SK-N-SH (cell line): ENCODE measurements around the gene CD300E. TPM values are rescaled to one million over a fixed set of nuclear protein-coding genes. Genes with fewer than 3 reads are reported as not detected.

Experiments used
- CTCF ChIA-PET: fragments of 300-600, 350-600 bp; formaldehyde crosslinking; extraction: SDS; loops from one replicate; lab custom pipeline; 2021; lab: Yijun Ruan, JAX
- POLR2A ChIA-PET: fragments of 350-600 bp; sonication (Branson Sonifier 250); formaldehyde crosslinking; extraction: SDS; loops from one replicate; lab custom pipeline; 2020; ENCODE audit warnings: antibody characterized with exemption, inconsistent platforms; lab: Yijun Ruan, JAX
- DNase-seq: peaks from one replicate; pipeline ENCODE4 v3.0.0; 2012
- H2AFZ ChIP-seq: fragments of 200-600 bp; sonication (generic); 2 replicates; pipeline ENCODE4 v1.8.1; 2016; ENCODE audit warnings: antibody characterized with exemption, mild to moderate bottlenecking, low read depth
- H3F3A ChIP-seq: fragments of 200-600 bp; sonication (generic); replicated peaks from 2 replicates; pipeline ENCODE3; 2016; ENCODE audit warnings: antibody characterized with exemption, mild to moderate bottlenecking; ENCODE audit not compliant: insufficient read depth
- H3K27ac ChIP-seq, 2 experiments: fragments of 200-500 bp in 1 of 2; fragments of 200-600 bp in 1 of 2; sonication (Bioruptor generic) in 1 of 2; sonication (generic), shearing (Covaris generic) in 1 of 2; 2 replicates each; pipeline versions ENCODE4 v1.5.1 to v1.6.1; 2014 to 2016; ENCODE audit warnings: low read depth in 2 of 2, inconsistent platforms in 1 of 2, low read length in 1 of 2, mild to moderate bottlenecking in 1 of 2, mixed read lengths in 1 of 2
- H3K27me3 ChIP-seq: fragments of 200-600 bp; sonication (generic), shearing (Covaris generic); 2 replicates; pipeline ENCODE4 v1.6.1; 2016; ENCODE audit warnings: mixed run types; ENCODE audit not compliant: insufficient read depth
- H3K36me3 ChIP-seq, 2 experiments: fragments of 200-500 bp in 1 of 2; fragments of 200-600 bp in 1 of 2; sonication (Bioruptor generic) in 1 of 2; sonication (generic) in 1 of 2; replicated peaks in 1 of 2; 2 replicates each; pipeline versions ENCODE3 to v1.5.1; 2014 to 2016; ENCODE audit warnings: low read length in 1 of 2, mild to moderate bottlenecking in 1 of 2; ENCODE audit not compliant: insufficient read depth in 2 of 2, control insufficient read depth in 1 of 2
- H3K4me1 ChIP-seq, 2 experiments: fragments of 200-500 bp in 1 of 2; fragments of 200-600 bp in 1 of 2; sonication (Bioruptor generic) in 1 of 2; sonication (generic), shearing (Covaris generic) in 1 of 2; 2 replicates each; pipeline versions ENCODE4 v1.5.1 to v1.6.1; 2014 to 2016; ENCODE audit warnings: low read depth in 1 of 2, low read length in 1 of 2, mixed run types in 1 of 2; ENCODE audit not compliant: insufficient read depth in 2 of 2, control insufficient read depth in 1 of 2
- H3K4me2 ChIP-seq: fragments of 200-600 bp; sonication (generic), shearing (Covaris generic); 2 replicates; pipeline ENCODE4 v1.6.1; 2017; ENCODE audit warnings: mixed run types
- H3K4me3 ChIP-seq, 2 experiments: fragments of 200-500 bp in 1 of 2; fragments of 200-600 bp in 1 of 2; sonication (Bioruptor generic) in 1 of 2; sonication (generic), shearing (Covaris generic) in 1 of 2; 2 replicates each; pipeline versions ENCODE4 v1.5.1 to v1.8.1; 2014 to 2016; ENCODE audit warnings: low read depth in 2 of 2, inconsistent platforms in 1 of 2, low read length in 1 of 2, mild to moderate bottlenecking in 1 of 2, mixed read lengths in 1 of 2, moderate library complexity in 1 of 2
- H3K79me2 ChIP-seq: fragments of 200-600 bp; sonication (generic); 2 replicates; pipeline ENCODE4 v1.8.1; 2017; ENCODE audit warnings: mild to moderate bottlenecking; ENCODE audit not compliant: insufficient read depth
- H3K9ac ChIP-seq: fragments of 200-600 bp; sonication (generic); 2 replicates; pipeline ENCODE4 v1.6.1; 2017; ENCODE audit warnings: mixed run types
- H3K9me2 ChIP-seq: fragments of 200-600 bp; sonication (generic); 2 replicates; pipeline ENCODE4 v1.6.1; 2017; ENCODE audit warnings: mixed run types
- H3K9me3 ChIP-seq: fragments of 200-600 bp; sonication (generic); 2 replicates; pipeline ENCODE4 v1.6.1; 2017; ENCODE audit warnings: mixed run types, mild to moderate bottlenecking, moderate library complexity
- H4K20me1 ChIP-seq: fragments of 200-600 bp; sonication (generic); 2 replicates; pipeline ENCODE4 v1.6.1; 2017; ENCODE audit warnings: mild to moderate bottlenecking, mixed run types; ENCODE audit not compliant: insufficient read depth
- CHD2 ChIP-seq: fragments of 150-350 bp; IDR thresholded peaks from 2 replicates; pipeline ENCODE4 v1.6.1; 2018; ENCODE audit warnings: low read length; ENCODE audit not compliant: partially characterized antibody
- EP300 ChIP-seq, 2 experiments: IDR thresholded peaks; 2 replicates each; pipeline versions ENCODE4 v1.4.0 to v1.6.1; 2012; ENCODE audit warnings: borderline replicate concordance in 1 of 2, low read depth in 1 of 2, low read length in 1 of 2
- FOSL2 ChIP-seq: IDR thresholded peaks from 2 replicates; pipeline ENCODE4 v1.4.0; 2012; ENCODE audit warnings: low read depth, mild to moderate bottlenecking, moderate library complexity, borderline replicate concordance
- FOXJ3 ChIP-seq: sonication (generic); formaldehyde crosslinking; IDR thresholded peaks from 2 replicates; pipeline ENCODE4 v1.5.1; 2020; ENCODE audit warnings: mild to moderate bottlenecking, missing genetic modification reagents
- FOXM1 ChIP-seq: IDR thresholded peaks from 2 replicates; pipeline ENCODE4 v1.4.0; 2012; ENCODE audit warnings: low read depth, mild to moderate bottlenecking
- GABPA ChIP-seq: IDR thresholded peaks from 2 replicates; pipeline ENCODE4 v1.4.0; 2012; ENCODE audit warnings: low read depth, mild to moderate bottlenecking
- GATA2 ChIP-seq: sonication (generic); formaldehyde crosslinking; IDR thresholded peaks from 2 replicates; pipeline ENCODE4 v1.5.0; 2020; ENCODE audit warnings: mild to moderate bottlenecking, missing genetic modification reagents
- MEF2A ChIP-seq: IDR thresholded peaks from 2 replicates; pipeline ENCODE4 v1.4.0; 2012; ENCODE audit warnings: low read depth, borderline replicate concordance
- NFIC ChIP-seq: IDR thresholded peaks from 2 replicates; pipeline ENCODE4 v1.4.0; 2012; ENCODE audit warnings: borderline replicate concordance
- NRF1 ChIP-seq: IDR thresholded peaks from 2 replicates; pipeline ENCODE4 v1.6.1; 2012; ENCODE audit warnings: low read depth, mild to moderate bottlenecking, low read length
- PBX3 ChIP-seq: IDR thresholded peaks from 2 replicates; pipeline ENCODE4; 2012
- POLR2AphosphoS5 ChIP-seq: IDR thresholded peaks from 2 replicates; pipeline ENCODE4 v1.6.1; 2012; ENCODE audit warnings: low read depth, low read length
- REST ChIP-seq: IDR thresholded peaks from 2 replicates; pipeline ENCODE4 v1.6.1; 2012; ENCODE audit warnings: mild to moderate bottlenecking, low read depth, low read length, moderate library complexity
- USF1 ChIP-seq: IDR thresholded peaks from 2 replicates; pipeline ENCODE4 v1.4.0; 2012; ENCODE audit warnings: low read depth, borderline replicate concordance
- USF2 ChIP-seq: fragments of 150-350 bp; IDR thresholded peaks from 2 replicates; pipeline ENCODE4 v1.6.1; 2017; ENCODE audit warnings: antibody characterized with exemption, low read length, low read depth, borderline replicate concordance
- YY1 ChIP-seq: IDR thresholded peaks from 2 replicates; pipeline ENCODE4 v1.4.0; 2012; ENCODE audit warnings: low read depth, mild to moderate bottlenecking
- WGBS: methylation state at CpG from one replicate; pipeline ENCODE4 v1.1.6; 2017; ENCODE audit warnings: low lambda C conversion rate; 5-methylcytosine and 5-hydroxymethylcytosine counted together
- polyA plus RNA-seq, 3 experiments: library from polyadenylated mRNA; depleted of rRNA; stranded (reverse); fragments of >200 nt; gene quantifications; 2 replicates each; pipeline ENCODE4 v1.2.3, GENCODE V29; 2012

CD300E gene
- polyA plus RNA-seq, 1 of the 3 experiments (the other 2 are of a cell fraction): not detected

- Histone ChIP-seq H3K79me2 (no peaks in the 10 kb centered on the region), H3K9me2 (no peaks in the 10 kb centered on the region), H3K4me1 (no peaks in the 10 kb centered on the region), H3K27ac (no peak within 1 kb of the TSS), H3K9me3 (no peaks in the 10 kb centered on the region), H3K36me3 (no peaks in the 10 kb centered on the region), H3K9ac (no peak within 1 kb of the TSS), H2AFZ (no peak within 1 kb of the TSS), H3K27me3 (no peaks in the 10 kb centered on the region), H4K20me1 (no peaks in the 10 kb centered on the region), H3K4me2 (no peak within 1 kb of the TSS), H3K4me3 (no peak within 1 kb of the TSS; a peak in 1 of 4 replicates), H3F3A (no peaks in the 10 kb centered on the region)
- no peak for DNase-seq
- ChIA-PET CTCF (interaction anchor here (0.7 to 3.8 kb wide), 24 partner anchors 10 to 266 kb away, joined by 3 to 104 read pairs (median 12); partner anchors contain the start of genes CD300C, CD300LB and RAB37), POLR2A (no interaction called here)
- no peak for TF ChIP-seq FOXM1
- TF ChIP-seq GABPA: no peak
- no peak for TF ChIP-seq GATA2 (CRISPR knock-in tag)
- no peak for TF ChIP-seq EP300 (IDR thresholded peaks at IDR 0.05; ENCODE audit: borderline replicate concordance in 1 of 2, low read depth in 1 of 2, low read length in 1 of 2)
- no peak for TF ChIP-seq NRF1
- TF ChIP-seq CHD2: no peak
- TF ChIP-seq NFIC: no peak
- TF ChIP-seq YY1: no peak
- no peak for TF ChIP-seq FOSL2
- no peak for TF ChIP-seq PBX3
- TF ChIP-seq USF1: no peak
- TF ChIP-seq POLR2AphosphoS5: no peak
- no peak for TF ChIP-seq REST
- no peak for TF ChIP-seq FOXJ3 (CRISPR knock-in tag)
- TF ChIP-seq USF2: no peak
- TF ChIP-seq MEF2A: no peak
- 41% methylated on average over 2 of the region's 2 CpGs for WGBS
These were observed 56.1 kb downstream of the CD300E start, which contains the start of gene CD300H for GRCh38 chr17:74567397-74567796. TSS of gene CD300H (minus strand) at chr17:74567509.
